Loucy (cell line): ENCODE data around the gene WNT8A.

Experiments used
- CTCF ChIP-seq: fragments of 200-600 bp; sonication (generic); conservative IDR thresholded peaks from 2 replicates; pipeline ENCODE4 v1.5.1; 2014; ENCODE audit warnings: mild to moderate bottlenecking, antibody characterized with exemption, low read length
- EZH2phosphoT487 ChIP-seq: fragments of 200-600 bp; IDR thresholded peaks from 2 replicates; pipeline ENCODE4 v1.6.1; 2018; ENCODE audit warnings: antibody characterized with exemption, mild to moderate bottlenecking, moderate library complexity, borderline replicate concordance

- no peak for TF ChIP-seq CTCF
- no peak for TF ChIP-seq EZH2phosphoT487
Observed at GRCh38 chr5:138109463-138110265, 25.8 kb downstream of the WNT8A start.
